Activated CD8-positive, alpha-beta memory T cell treated with anti-CD3 and anti-CD28 coated beads, Interleukin-2, amount 50 U/mL, for 4 hours (primary cell): ENCODE measurements around the gene KCTD18.

Experiments used
- DNase-seq: peaks from one replicate; pipeline ENCODE4 v3.0.0-alpha.2; 2020

Gene KCTD18

DNA sequence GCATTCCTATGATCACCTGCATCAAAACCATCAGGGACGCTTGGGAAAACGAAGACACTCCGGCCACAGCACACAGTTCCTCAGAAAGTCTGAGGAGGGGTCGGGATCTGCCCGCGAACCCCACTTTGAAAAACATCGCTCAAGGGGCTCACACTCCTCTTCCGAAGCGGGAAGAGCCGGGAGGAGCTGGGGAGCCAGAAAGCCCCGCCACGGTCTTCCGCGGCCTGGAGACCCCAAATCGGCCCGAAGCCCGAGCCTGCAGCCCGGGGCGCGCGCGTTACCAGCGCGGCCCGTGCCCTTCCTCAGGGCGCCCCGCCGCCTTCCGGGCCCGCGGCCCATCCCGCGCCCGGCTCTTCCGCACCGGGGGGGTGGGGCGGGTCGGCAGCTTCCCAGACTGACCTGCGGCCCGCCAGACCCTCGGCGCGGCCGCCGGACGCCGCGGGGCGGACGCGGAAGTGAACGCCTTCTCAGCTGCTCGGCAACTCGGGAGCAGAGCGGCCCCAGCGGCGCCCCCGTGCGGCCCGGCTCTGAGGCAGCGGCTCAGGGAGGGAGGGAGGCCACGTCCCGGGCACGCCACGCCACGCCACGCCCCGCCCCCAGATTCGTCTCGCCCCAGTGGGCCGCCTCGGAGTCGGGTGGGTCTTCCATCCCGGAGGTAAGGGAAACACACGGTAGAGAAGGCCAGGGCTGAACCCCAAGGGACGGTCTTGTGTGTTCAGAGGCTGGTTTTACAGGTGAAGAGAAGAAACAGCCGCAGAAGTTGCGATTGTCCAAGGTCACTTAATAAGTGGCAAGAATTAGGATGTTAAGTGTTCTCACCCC is at the start of gene KCTD18:
KCTD18 (minus strand) TSS at position 457 of the 822 bp plus-strand sequence. CDS start 3,052 bp downstream, outside the sequence.
- DNase-seq = peak; percentile 95

GRCh38 chr2:200540793-200541192 is 30.9 kb upstream of the KCTD18 start:
- no peak for DNase-seq

DNA sequence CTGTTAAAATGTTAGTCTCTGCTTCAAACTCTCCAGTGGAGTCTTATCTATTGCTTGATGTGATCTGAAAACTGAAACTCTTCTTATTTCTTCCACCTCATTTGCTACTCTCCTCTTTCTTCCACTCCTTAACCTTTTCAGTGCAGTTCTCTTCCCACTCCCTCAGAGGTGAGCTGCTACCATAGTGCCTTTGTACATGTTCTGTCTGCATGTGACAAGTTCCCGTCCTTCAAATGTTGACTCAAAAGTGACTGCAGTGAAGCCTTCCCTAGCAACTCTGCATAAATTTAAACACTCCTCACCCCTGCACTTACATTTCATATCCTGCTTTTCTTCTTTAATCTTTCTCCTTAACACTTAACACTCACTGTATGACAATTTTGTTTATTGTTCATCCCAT is 28.3 kb upstream of the KCTD18 start:
- no peak for DNase-seq

GRCh38 chr2:200534572-200534971 is 24.7 kb upstream of the KCTD18 start:
- no peak for DNase-seq

DNA sequence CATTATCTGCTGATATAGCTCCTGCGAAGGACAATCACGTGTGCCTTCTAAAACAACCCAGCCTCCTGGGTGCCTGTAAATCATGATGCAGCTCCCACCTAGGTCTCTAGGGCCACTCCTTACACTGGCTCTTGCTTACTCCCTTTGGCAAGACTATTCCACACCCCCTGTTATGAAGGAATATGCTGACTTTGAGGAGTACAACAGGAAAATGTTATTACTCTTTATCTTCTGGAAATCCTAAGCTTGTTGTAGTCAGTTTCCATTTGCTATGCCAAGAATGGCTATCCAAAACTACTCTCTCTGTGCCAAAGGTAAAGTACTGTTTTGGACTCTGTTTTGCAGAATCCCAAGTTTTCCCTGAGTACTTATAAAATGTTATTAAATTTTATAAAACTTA is 23.9 kb upstream of the KCTD18 start:
- no peak for DNase-seq

- no peak for DNase-seq
Measured at GRCh38 chr2:200528228-200528627, 18.4 kb upstream of the KCTD18 start.

DNA sequence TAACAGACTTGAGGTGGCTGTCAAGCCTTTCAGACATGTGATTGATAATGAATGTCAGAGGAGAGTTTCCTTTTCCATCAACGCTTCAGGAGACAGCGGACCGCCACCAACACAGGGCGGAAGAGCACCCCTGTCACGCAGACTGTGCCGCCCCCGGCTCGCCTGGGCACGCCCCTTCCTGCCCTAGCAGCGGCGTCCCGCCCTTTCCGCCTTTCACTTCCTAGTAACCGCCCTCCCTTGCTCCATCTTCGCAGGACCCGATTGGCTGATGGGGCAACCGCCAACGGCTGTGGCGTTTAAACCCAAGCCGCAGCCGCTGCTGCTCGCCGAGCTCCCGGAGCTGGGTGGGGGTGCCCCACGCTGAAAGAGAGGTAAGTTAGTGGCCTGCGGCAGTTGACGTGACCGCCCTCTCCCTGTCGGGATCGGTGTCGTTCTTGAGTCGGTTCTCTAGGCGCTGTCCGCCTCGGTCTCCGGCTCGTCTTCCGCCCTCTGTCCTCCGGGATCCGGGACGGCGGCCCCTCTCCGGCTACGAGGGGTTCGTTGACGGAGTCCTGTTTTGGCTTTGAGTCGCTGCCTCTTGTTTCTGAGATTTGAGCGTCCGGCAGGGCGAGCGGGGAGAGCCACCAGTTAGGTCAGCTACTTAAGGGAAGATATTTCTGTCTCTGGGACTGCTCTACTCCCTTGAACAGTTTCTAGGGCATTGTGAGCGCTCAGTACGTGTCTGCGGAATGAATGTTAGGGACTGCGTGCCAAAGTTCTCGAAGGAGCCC is 16.2 kb upstream of the KCTD18 start, which contains the start of gene SGO2:
SGO2 (plus strand) TSS at position 326 of the 770 bp plus-strand sequence. CDS start 6,769 bp downstream, outside the sequence.
- DNase-seq = peak; percentile 96

- no peak for DNase-seq
Measured at GRCh38 chr2:200525551-200525881, 15.6 kb upstream of the KCTD18 start.

GRCh38 chr2:200525066-200525465 is 15.2 kb upstream of the KCTD18 start:
- no peak for DNase-seq

DNA sequence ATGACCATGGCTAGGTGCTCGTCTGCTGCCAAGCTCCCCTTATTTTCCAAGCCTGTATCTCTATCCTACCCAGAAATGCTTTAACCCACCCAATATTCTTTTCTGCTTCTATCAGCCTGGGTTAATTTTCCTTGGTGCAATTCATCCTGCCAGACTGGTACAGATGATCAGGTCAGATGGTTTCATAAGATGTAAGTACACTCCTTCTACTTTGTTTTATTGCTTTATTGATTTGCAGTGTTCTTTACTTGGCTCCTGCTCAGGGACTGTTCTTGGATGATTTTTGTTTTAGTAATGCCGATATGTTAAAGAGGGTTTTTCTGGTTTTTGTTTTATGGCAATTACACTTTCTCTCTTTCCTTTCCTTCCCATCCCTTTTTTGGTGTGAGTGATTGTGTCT is 13.7 kb upstream of the KCTD18 start:
- no peak for DNase-seq

- no peak for DNase-seq
Measured at GRCh38 chr2:200523158-200523557, 13.3 kb upstream of the KCTD18 start.

- DNase-seq = no peak
Measured at GRCh38 chr2:200515155-200515554, 5.3 kb upstream of the KCTD18 start.

DNA sequence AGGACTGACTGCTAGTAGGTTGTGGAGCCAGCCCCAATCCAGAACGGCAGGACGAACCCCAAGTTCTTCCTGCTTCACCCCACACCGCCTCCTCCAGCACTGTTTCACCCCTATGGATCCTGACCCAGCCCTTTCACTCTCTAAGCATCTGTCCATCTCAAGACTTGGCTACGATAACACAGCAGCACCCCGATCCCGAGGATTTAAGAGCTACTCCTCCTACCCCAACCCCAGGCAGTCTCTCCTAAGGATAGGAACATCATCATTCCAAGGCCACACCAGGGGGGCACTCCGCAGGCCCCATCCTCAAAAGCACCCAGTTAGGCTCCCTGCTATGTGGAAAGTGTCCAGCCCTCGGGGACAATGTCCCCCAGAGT is 645 bp downstream of the KCTD18 start:
- DNase-seq = no peak

GRCh38 chr2:200507179-200507578 is 2.7 kb downstream of the KCTD18 start:
- DNase-seq = no peak

DNA sequence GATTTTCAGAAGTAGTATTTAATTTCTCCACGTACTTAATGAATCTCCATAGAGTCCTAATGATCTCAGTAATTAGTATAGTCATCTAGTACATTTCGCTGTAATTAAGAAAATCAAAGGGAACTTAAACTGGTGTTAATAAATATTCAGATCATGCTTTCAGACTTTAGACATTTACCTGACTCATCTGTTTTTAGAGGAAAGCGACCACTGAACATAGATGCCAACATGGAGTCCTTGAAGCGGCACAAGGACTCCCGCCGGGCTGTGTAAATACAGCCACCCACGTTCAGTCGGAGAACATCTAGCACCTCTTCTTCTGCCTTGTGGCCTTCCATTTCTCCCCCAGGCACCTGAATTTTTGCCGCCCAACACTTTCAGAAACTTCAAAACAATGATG is 3.2 kb downstream of the KCTD18 start:
- no peak for DNase-seq

DNA sequence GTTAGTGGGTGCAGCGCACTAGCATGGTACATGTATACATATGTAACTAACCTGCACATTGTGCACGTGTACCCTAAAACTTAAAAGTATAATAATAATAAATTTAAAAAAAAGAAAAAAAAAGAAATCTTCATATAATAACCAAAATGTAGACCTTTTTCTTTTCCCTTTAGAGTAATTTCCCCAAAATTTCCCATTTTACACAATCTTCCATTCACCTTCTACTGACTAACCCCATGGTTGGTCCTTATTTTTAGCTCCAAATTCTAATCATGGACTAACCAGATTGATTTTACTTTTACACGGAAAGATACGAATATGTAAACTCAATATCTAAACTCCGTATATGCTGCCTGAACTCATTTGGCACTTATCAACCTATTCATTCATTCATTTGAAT is 7.7 kb downstream of the KCTD18 start:
- DNase-seq = no peak

DNA sequence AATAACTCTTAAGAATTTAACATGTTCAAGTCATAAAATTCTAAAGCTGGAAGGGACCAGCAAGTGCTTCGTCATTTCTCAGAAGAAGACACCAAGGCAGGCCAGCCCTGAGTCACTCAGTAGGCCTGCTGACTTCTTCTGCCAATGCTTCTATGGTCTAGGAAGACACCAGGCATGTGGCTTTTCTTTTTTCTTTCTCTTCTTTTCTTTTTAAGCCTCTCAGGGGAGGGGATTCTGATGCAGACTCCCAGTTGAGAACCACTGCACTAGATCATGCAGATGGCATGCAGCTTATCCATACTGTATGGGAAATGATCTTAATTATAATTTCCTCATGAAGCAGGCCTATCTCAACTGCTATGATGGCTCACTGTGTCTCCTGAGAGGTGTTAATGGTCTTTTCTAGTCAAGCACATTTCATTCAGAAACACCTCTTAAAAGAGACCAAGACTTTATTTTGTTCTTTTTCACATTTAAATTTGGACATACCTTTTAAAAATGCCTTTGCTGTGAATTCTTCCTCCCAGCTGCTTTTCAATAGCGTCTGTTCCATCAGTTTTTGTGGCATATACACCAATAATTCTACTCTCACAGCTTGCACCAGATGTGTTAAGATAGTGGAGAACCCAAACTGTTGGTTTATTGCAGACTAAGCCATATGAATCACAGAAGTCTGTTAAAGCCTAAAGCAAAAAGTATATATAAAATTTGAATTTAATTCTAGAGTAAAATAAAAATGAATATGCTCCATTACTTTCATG is 11.3 kb downstream of the KCTD18 start:
- DNase-seq = no peak

GRCh38 chr2:200496696-200497095 is 13.2 kb downstream of the KCTD18 start:
- DNase-seq = no peak

DNA sequence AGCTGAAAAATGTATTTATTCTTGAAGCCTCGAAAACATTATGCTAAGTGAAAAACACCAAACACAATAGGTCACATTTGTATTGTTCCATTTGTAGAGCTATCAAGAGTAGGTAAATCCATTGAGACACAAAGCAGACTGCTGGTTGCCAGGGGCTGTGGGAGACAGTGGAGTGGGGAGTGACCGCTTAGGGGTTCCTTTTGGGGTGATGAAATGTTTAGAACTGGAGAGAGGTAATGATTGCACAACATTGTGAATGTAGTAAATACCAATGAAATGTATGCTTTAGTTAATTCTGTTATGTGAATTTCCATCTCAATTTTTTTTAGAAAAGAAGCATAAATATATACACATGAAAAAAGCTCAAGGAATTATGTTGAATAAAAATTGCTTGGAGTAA is 15.8 kb downstream of the KCTD18 start:
- no peak for DNase-seq

DNA sequence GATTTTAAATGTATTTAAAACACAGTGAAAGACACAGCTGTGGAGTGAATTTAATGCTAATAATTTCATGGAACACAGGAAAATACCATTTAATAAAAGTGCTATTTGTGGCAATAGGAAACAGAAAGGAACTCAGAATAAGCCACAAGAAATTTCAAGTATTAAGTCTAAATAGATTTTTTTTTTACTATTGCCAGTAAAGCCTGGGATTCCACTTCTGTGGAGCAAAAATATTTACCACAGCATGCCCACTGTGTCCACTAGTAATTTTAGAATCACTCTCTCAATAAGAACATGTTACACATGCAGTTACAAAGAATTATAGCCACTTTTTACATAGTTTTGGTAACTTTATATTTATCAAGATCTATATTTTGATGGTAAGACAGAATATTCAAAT is 17.2 kb downstream of the KCTD18 start:
- DNase-seq = no peak

DNA sequence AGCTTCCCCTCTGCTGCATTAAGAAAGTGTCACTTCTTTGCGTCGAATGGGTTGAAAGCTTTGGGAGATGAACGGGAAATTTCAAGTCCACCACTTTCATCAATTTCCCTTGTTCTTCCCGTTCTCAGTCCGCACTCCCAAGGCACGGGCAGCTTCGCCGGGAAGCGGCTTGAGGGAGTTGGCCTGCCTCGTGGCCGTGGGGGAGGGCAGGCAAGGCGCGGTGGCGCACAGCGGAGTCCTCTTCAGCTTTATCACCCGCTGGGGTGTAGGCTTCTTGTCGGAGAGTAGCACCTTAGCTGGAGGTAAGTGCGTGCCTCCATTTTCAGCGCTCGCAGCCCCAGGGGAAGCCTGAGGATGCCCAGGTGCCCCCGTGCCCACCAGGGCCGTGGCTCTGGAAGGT is 19.9 kb downstream of the KCTD18 start:
- no peak for DNase-seq

DNA sequence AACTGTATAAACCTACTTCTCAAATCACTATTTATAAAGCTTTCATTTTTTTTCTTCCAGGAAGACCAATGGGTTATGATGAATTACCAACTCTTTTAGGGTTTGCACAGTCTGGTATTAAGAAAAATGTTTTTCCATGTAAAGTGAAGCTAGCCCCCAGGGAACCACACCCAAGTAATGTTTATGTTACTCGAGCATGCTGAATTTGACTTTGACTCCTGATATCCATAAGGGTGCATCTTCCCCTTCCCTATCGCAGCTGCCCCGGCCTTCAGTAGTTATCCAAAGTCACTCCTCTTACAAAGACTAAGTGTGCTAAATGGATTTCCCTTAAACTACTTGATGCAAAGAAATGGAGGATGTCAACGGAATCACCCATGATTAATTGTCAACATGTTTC is 21.7 kb downstream of the KCTD18 start:
- no peak for DNase-seq

GRCh38 chr2:200486529-200486928 is 23.3 kb downstream of the KCTD18 start:
- DNase-seq = no peak

GRCh38 chr2:200484934-200485333 is 24.9 kb downstream of the KCTD18 start:
- no peak for DNase-seq
